VCaP (cell line): ENCODE measurements around the gene GNAO1.

Experiments used
- H3K27ac ChIP-seq: fragments of 450-650 bp; 2 replicates; pipeline ENCODE4 v1.5.1; 2017
- TF ChIP-seq, protein P1 (sequence below): fragments of 450-650 bp; conservative IDR thresholded peaks from 2 replicates; pipeline ENCODE4 v1.5.1; 2017; ENCODE audit warnings: mild to moderate bottlenecking, moderate library complexity

The GNAO1 gene

DNA sequence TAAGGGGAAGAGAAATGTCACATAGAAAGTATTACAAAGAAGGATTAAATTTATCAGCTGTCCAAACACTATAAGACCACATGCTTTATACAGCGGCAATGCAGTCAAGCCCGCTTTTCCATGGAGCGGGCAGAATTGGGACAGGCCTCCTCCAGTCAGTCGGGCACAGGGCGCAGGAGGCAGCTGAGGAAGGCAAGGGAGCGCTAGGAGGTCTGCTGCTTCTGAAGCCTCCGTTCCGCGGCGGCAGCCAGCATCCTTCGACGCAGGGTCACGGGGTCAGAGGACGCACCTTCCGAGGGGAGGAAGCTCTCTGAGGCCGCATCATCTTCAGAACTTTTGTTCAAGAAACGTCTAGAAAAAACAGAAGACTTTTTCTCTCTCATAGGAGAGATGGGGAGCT, 171.4 kb downstream of the GNAO1 start:
- TF ChIP-seq, protein P1, sequence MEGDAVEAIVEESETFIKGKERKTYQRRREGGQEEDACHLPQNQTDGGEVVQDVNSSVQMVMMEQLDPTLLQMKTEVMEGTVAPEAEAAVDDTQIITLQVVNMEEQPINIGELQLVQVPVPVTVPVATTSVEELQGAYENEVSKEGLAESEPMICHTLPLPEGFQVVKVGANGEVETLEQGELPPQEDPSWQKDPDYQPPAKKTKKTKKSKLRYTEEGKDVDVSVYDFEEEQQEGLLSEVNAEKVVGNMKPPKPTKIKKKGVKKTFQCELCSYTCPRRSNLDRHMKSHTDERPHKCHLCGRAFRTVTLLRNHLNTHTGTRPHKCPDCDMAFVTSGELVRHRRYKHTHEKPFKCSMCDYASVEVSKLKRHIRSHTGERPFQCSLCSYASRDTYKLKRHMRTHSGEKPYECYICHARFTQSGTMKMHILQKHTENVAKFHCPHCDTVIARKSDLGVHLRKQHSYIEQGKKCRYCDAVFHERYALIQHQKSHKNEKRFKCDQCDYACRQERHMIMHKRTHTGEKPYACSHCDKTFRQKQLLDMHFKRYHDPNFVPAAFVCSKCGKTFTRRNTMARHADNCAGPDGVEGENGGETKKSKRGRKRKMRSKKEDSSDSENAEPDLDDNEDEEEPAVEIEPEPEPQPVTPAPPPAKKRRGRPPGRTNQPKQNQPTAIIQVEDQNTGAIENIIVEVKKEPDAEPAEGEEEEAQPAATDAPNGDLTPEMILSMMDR, result no peak
- no peak overlapping the region for H3K27ac ChIP-seq

DNA sequence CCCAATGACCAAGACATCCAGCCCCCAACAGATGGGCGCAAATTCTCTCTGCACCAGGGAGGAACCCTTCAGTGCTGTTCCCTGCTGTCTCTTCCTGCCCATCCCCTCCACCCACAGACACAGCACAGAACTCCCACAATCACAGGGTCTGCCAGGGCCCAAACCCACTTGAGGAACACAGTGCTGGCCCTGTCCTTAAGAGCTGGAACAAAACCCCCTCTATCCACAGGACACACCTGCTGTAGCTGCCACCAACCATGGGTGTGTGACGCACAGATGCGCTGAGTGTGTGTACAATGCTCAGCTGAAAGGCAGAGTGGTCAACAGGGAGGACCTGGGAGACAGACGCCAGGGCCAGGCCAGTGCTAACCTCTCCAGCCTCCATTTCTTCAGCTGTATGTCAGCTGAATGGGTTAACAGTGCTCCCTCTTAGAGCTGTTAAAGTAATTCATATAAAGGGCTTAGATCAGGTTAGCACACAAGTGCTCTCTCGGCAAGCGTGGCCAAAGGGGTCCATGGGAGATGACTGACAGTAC, 172.0 kb downstream of the GNAO1 start:
- no peak overlapping the region for H3K27ac ChIP-seq
- TF ChIP-seq, protein P1, result no peak

GRCh38 chr16:56363781-56364565, 172.7 kb downstream of the GNAO1 start:
- H3K27ac ChIP-seq, result no peak overlapping the region
- TF ChIP-seq, protein P1, result no peak

DNA sequence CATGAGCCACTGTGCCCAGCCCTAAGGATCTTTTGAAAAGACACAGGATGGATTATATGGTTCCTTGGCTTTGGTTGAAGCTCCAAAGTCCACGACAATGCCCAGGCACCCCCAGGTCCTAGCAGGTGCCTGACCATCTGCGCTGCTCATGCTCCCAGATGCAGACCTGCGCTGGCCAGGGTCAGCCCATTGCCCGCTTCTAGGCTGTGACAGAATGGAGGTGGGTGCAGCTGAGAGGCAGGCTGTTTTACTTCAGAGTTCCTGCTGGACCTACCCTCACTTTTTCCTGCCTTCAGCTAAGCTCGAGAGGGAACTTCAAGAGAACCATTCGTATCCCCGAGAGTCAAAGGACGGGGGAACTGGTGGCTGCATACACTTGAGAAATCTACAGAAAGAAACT, 173.6 kb downstream of the GNAO1 start:
- TF ChIP-seq, protein P1, result no peak
- no peak overlapping the region for H3K27ac ChIP-seq

- H3K27ac ChIP-seq, result no peak overlapping the region
- TF ChIP-seq, protein P1, result no peak
Observed at GRCh38 chr16:56365552-56365951, 174.3 kb downstream of the GNAO1 start.

- H3K27ac ChIP-seq, result no peak overlapping the region
- TF ChIP-seq, protein P1, result no peak
Observed at GRCh38 chr16:56366945-56367344, 175.7 kb downstream of the GNAO1 start.

DNA sequence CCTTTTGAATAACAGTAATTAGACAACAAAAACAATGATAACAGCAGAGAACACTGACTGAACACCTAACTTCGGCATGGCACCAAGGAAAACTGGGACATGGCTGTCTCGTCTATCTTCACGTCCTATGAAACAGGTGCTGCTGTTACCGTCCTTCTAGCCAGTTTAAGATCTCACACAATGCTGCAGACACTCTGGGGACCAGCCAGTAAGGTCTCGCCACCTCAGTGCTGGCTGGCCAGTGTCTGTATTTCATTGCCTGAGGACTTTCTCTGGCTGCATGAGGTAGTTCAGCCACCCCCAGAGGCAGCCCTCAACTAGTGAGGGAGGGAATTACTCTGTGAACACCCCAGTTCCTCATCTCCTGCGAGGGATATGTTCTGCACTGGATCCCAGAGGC, 176.5 kb downstream of the GNAO1 start:
- H3K27ac ChIP-seq, result no peak overlapping the region
- TF ChIP-seq, protein P1, result no peak
